Mammary epithelial cell (primary cell): ENCODE results near the gene NFATC2IP.

ENCODE experiments used
- EZH2 ChIP-seq: IDR thresholded peaks from 2 replicates; pipeline ENCODE4 v1.6.1; 2012; ENCODE audit warnings: low read length, inconsistent platforms, borderline replicate concordance
- TF ChIP-seq, protein P1 (sequence below), 2 donors: IDR thresholded peaks in 1 of 2; conservative IDR thresholded peaks in 1 of 2; 2 replicates each; pipeline ENCODE4 v1.5.1; 2011 to 2012; ENCODE audit warnings: inconsistent platforms in 2 of 2, low read length in 2 of 2, mild to moderate bottlenecking in 2 of 2, control low read depth in 1 of 2, low read depth in 1 of 2; ENCODE audit not compliant: insufficient read depth in 1 of 2; ENCODE audit errors: extremely low read depth in 1 of 2

DNA sequence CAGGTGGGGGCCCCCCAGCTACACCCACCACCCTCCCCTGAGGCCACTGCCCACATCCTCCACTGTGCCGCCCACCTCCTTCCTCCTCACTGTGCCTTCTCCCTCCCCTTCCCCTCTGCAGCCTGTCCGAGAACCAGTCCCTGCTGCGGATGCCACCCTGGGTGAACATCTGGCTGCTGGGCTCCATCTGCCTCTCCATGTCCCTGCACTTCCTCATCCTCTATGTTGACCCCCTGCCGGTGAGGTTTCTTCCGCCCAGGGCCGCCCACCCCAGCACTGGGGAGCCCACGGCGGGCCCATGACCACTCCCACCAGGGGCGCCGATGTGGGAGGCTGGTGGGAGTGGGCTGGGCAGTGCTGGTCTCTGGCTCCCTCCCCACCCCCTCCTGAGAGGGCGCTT, 47.8 kb upstream of the NFATC2IP start:
- TF ChIP-seq, protein P1, sequence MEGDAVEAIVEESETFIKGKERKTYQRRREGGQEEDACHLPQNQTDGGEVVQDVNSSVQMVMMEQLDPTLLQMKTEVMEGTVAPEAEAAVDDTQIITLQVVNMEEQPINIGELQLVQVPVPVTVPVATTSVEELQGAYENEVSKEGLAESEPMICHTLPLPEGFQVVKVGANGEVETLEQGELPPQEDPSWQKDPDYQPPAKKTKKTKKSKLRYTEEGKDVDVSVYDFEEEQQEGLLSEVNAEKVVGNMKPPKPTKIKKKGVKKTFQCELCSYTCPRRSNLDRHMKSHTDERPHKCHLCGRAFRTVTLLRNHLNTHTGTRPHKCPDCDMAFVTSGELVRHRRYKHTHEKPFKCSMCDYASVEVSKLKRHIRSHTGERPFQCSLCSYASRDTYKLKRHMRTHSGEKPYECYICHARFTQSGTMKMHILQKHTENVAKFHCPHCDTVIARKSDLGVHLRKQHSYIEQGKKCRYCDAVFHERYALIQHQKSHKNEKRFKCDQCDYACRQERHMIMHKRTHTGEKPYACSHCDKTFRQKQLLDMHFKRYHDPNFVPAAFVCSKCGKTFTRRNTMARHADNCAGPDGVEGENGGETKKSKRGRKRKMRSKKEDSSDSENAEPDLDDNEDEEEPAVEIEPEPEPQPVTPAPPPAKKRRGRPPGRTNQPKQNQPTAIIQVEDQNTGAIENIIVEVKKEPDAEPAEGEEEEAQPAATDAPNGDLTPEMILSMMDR (conservative IDR thresholded peaks at IDR 0.05 in 1 of 2, IDR thresholded peaks at IDR 0.05 in 1 of 2; ENCODE audit: extremely low read depth in 1 of 2, insufficient read depth in 1 of 2, low read depth in 1 of 2, low read length in 2 of 2) = no peak
- TF ChIP-seq EZH2 = no peak
